OCI-LY7 (cell line): Measurements from ENCODE around the gene OTUD5. TPM values are rescaled to one million over a fixed set of nuclear protein-coding genes. Genes with fewer than 3 reads are reported as not detected.

Experiments used
- BruUV-seq: library from RNA; stranded (reverse); fragments of 400-500 nt; replicated peaks from 2 replicates; lab custom pipeline; 2021; lab: Mats Ljungman, UMichigan
- CTCF ChIA-PET: fragments of 300-600 bp; sonication (Branson Sonifier 250); formaldehyde crosslinking; loops from one replicate; lab custom pipeline; 2022; ENCODE audit warnings: antibody characterized with exemption; ENCODE audit not compliant: unreplicated experiment; lab: Charles Lee
- POLR2A ChIA-PET: fragments of 300-600 bp; sonication (Branson Sonifier 250); formaldehyde crosslinking; loops from one replicate; lab custom pipeline; 2022; ENCODE audit warnings: antibody characterized with exemption; lab: Charles Lee
- DNase-seq: peaks from one replicate; pipeline ENCODE4 v3.0.0-alpha.2; 2015; ENCODE audit warnings: low spot score
- H2AFZ ChIP-seq: fragments of 200-600 bp; sonication (generic), shearing (Covaris generic); 2 replicates; pipeline ENCODE4 v1.6.1; 2014; ENCODE audit warnings: mild to moderate bottlenecking, antibody characterized with exemption, low read length, moderate library complexity
- H3K27ac ChIP-seq: fragments of 200-600 bp; sonication (generic); 2 replicates; pipeline ENCODE4 v1.5.1; 2014; ENCODE audit warnings: mixed run types, low read depth, mild to moderate bottlenecking, moderate library complexity, low read length, inconsistent platforms; ENCODE audit not compliant: poor library complexity, severe bottlenecking
- H3K36me3 ChIP-seq: fragments of 200-600 bp; sonication (generic); 2 replicates; pipeline ENCODE4 v1.6.1; 2014; ENCODE audit warnings: mild to moderate bottlenecking, antibody characterized with exemption, low read length, moderate library complexity, mixed read lengths; ENCODE audit not compliant: insufficient read depth
- H3K4me1 ChIP-seq: fragments of 200-600 bp; sonication (generic); 2 replicates; pipeline ENCODE4 v1.5.1; 2014; ENCODE audit warnings: mild to moderate bottlenecking, low read length; ENCODE audit not compliant: insufficient read depth, poor library complexity, severe bottlenecking
- H3K4me2 ChIP-seq: fragments of 200-600 bp; sonication (generic); 2 replicates; pipeline ENCODE4 v1.6.1; 2014; ENCODE audit warnings: mild to moderate bottlenecking, low read length
- H3K4me3 ChIP-seq: fragments of 200-600 bp; sonication (generic); 2 replicates; pipeline ENCODE4 v1.5.1; 2014; ENCODE audit warnings: mild to moderate bottlenecking, low read depth, low read length; ENCODE audit not compliant: poor library complexity, severe bottlenecking
- H3K79me2 ChIP-seq: fragments of 200-600 bp; sonication (generic); 2 replicates; pipeline ENCODE4 v1.6.1; 2016; ENCODE audit warnings: low read depth, mild to moderate bottlenecking, low read length, moderate library complexity, mixed read lengths; ENCODE audit not compliant: insufficient read depth
- H3K9me2 ChIP-seq: fragments of 200-600 bp; sonication (generic); 2 replicates; pipeline ENCODE4 v1.6.1; 2016; ENCODE audit warnings: mild to moderate bottlenecking, low read length, mixed read lengths; ENCODE audit not compliant: insufficient read depth
- H3K9me3 ChIP-seq: fragments of 200-600 bp; sonication (generic); 2 replicates; pipeline ENCODE4 v1.6.1; 2014; ENCODE audit warnings: mild to moderate bottlenecking, mixed run types, low read length, mixed read lengths
- H4K20me1 ChIP-seq: fragments of 200-600 bp; sonication (generic); 2 replicates; pipeline ENCODE4 v1.6.1; 2014; ENCODE audit warnings: mild to moderate bottlenecking, antibody characterized with exemption, low read length, moderate library complexity, mixed read lengths; ENCODE audit not compliant: insufficient read depth
- CTCF ChIP-seq: fragments of 200-600 bp; sonication (generic); conservative IDR thresholded peaks from 2 replicates; pipeline ENCODE4 v1.5.1; 2014; ENCODE audit warnings: mild to moderate bottlenecking, antibody characterized with exemption, low read length, moderate library complexity, mixed read lengths
- EZH2phosphoT487 ChIP-seq: fragments of 200-600 bp; sonication (generic); IDR thresholded peaks from 2 replicates; pipeline ENCODE4 v1.6.1; 2018; ENCODE audit warnings: low read depth, borderline replicate concordance, mild to moderate bottlenecking, mixed run types, antibody characterized with exemption, low read length, moderate library complexity, mixed read lengths
- intact Hi-C: fragments of 100-400 bp; cut with micrococcal nuclease; formaldehyde crosslinking; loops from one replicate; pipeline ENCODE4 v1.10.0; 2022; ENCODE audit not compliant: unreplicated experiment
- total RNA-seq, 2 experiments: library from RNA; depleted of rRNA in 1 of 2; stranded (reverse); fragments of >200 nt in 1 of 2; shearing (Covaris generic) in 1 of 2; gene quantifications; 2 replicates each; pipeline ENCODE4 v1.2.3, GENCODE V29; 2014 to 2022

Gene OTUD5
- total RNA-seq, 2 experiments from 2014 or later: 38.5 to 55.7 TPM

GRCh38 chrX:48938721-48939425 is 18.5 kb downstream of the OTUD5 start:
- peaks cover 98% of the 10 kb centered on the region for H3K4me1 ChIP-seq
- peak overlapping the region; percentile 100 for H3K27ac ChIP-seq
- no peaks in the 10 kb centered on the region for H4K20me1 ChIP-seq
- POLR2A ChIA-PET: interaction anchor here (1.0 kb wide), 2 partner anchors 25 to 42 kb away, joined by 3 to 8 read pairs; partner anchors contain the start of genes PQBP1 and TIMM17B
- CTCF ChIA-PET: interaction anchor here (0.7 to 1.1 kb wide), 2 partner anchors 12 to 163 kb away, joined by 3 read pairs; no protein-coding TSS in a partner anchor
- no peaks in the 10 kb centered on the region for H3K9me2 ChIP-seq
- BruUV-seq: TSS peak; percentile 98
- intact Hi-C loops: loop anchor here (2.0 to 5.0 kb wide), 3 partner anchors 18 to 262 kb away; partner anchors contain the start of genes OTUD5, PQBP1 and TIMM17B
- peak overlapping the region; percentile 88 for H3K4me2 ChIP-seq
- peak; percentile 80 for DNase-seq
- H3K36me3 ChIP-seq: peaks cover 58% of the 10 kb centered on the region
- no peaks in the 10 kb centered on the region for H3K9me3 ChIP-seq
- H3K4me3 ChIP-seq: peak overlapping the region; percentile 60
- peaks cover 42% of the 10 kb centered on the region; the same call in 1 of the 2 replicates for H3K79me2 ChIP-seq
- TF ChIP-seq CTCF (no peak), EZH2phosphoT487 (no peak)
- H2AFZ ChIP-seq: no peak overlapping the region

GRCh38 chrX:48937054-48937907 is 20.1 kb downstream of the OTUD5 start:
- H4K20me1 ChIP-seq: no peaks in the 10 kb centered on the region
- BruUV-seq: no TSS peak
- peaks cover 35% of the 10 kb centered on the region; the same call in 1 of the 2 replicates for H3K79me2 ChIP-seq
- no peak for TF ChIP-seq EZH2phosphoT487
- peak; percentile 74 for TF ChIP-seq CTCF
- no peaks in the 10 kb centered on the region for H3K9me3 ChIP-seq
- H3K36me3 ChIP-seq: peaks cover 59% of the 10 kb centered on the region
- H3K4me1 ChIP-seq: peaks cover 89% of the 10 kb centered on the region
- intact Hi-C loops: loop anchor here (1.0 to 5.0 kb wide), 3 partner anchors 20 to 260 kb away; partner anchors contain the start of genes PQBP1 and TIMM17B
- H3K4me3 ChIP-seq: peak overlapping the region; percentile 60
- CTCF ChIA-PET: no interaction called here
- H3K9me2 ChIP-seq: no peaks in the 10 kb centered on the region
- no peak overlapping the region for H2AFZ ChIP-seq
- H3K27ac ChIP-seq: peak overlapping the region; percentile 100
- peak; percentile 91 for DNase-seq
- POLR2A ChIA-PET: interaction anchor here (0.5 to 1.7 kb wide), 7 partner anchors 21 to 353 kb away, joined by 3 to 5 read pairs (median 3); partner anchors contain the start of gene SLC35A2
- H3K4me2 ChIP-seq: peak overlapping the region; percentile 88
